GM04503 (cell line): ENCODE results near the gene MESP2.

ENCODE experiments used
- DNase-seq: peaks from one replicate; pipeline ENCODE4 v3.0.0-alpha.2; 2012; ENCODE audit warnings: low read depth

Gene MESP2

GRCh38 chr15:89820666-89821611 lies 44.8 kb downstream of the MESP2 start:
- peak; percentile 62 for DNase-seq

GRCh38 chr15:89822026-89822425 lies 45.9 kb downstream of the MESP2 start:
- DNase-seq: no peak

- no peak for DNase-seq
These were observed 46.4 kb downstream of the MESP2 start for GRCh38 chr15:89822611-89822950.

- DNase-seq: no peak
These were observed 47.0 kb downstream of the MESP2 start for GRCh38 chr15:89822951-89823711.

GRCh38 chr15:89823836-89824606 lies 47.9 kb downstream of the MESP2 start:
- no peak for DNase-seq

- DNase-seq: no peak
These were observed 48.4 kb downstream of the MESP2 start for GRCh38 chr15:89824607-89824867.

- no peak for DNase-seq
These were observed 49.3 kb downstream of the MESP2 start for GRCh38 chr15:89825271-89825940.

GRCh38 chr15:89826671-89827655 lies 50.8 kb downstream of the MESP2 start:
- no peak for DNase-seq

GRCh38 chr15:89827829-89828228 lies 51.7 kb downstream of the MESP2 start:
- DNase-seq: no peak
